Measurements from ENCODE around the gene DNAJA2. TPM values are rescaled to one million over a fixed set of nuclear protein-coding genes. Genes with fewer than 3 reads are reported as not detected.

DNAJA2 gene
- polyA plus RNA-seq, 2 of the 4 experiments (the other 2 are of a cell fraction), result 33.7 to 82.3 TPM

DNA sequence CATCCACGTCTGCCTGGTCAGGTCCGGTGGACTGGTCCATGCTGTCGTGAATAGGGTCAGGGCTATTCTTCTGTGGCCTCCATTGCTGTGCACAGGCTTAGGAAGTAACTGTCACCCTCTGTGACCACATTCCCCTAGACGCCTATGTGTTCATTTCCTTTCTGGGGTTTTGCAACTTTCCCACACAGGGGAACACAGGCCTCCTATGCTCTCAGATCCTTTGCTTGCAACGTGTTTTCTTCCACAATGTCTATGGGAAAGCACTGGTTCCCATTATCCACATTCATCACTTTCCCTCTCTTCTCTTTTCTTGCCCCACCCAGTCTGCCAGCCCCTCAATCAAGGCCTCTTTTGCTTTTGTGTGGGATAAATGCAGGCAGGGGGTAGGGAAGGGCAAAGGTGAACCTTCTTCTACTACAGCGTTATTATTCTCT lies 43.2 kb upstream of the DNAJA2 start:
- Histone ChIP-seq H3K27ac (no peak overlapping the region), H3K4me1 (no peaks in the 10 kb centered on the region; the same call in 2 of the 3 replicates), H3K4me3 (no peak overlapping the region), H3K9me3 (no peaks in the 10 kb centered on the region), H3K4me2 (no peak overlapping the region)
- DNase-seq (ENCODE audit: low read depth in 1 of 2, low spot score in 1 of 2), result no peak
- WGBS (ENCODE audit: missing lambda C conversion rate), result 58% methylated on average over 6 of the region's 6 CpGs
- FAIRE-seq, result no peak
- TF ChIP-seq NPAS2 (CRISPR knock-in tag; IDR thresholded peaks at IDR 0.05; ENCODE audit: borderline replicate concordance), result no peak
- TF ChIP-seq EP300 (IDR thresholded peaks at IDR 0.05), result no peak
- TF ChIP-seq KDM1A (IDR thresholded peaks at IDR 0.05; ENCODE audit: low read depth), result no peak
- TF ChIP-seq FOSL2 (IDR thresholded peaks at IDR 0.05), result no peak
- TF ChIP-seq FOSL2 (CRISPR knock-in tag; IDR thresholded peaks at IDR 0.05), result no peak
- TF ChIP-seq POLR2A (IDR thresholded peaks at IDR 0.05; ENCODE audit: low read length), result no peak
- TF ChIP-seq, protein P1, sequence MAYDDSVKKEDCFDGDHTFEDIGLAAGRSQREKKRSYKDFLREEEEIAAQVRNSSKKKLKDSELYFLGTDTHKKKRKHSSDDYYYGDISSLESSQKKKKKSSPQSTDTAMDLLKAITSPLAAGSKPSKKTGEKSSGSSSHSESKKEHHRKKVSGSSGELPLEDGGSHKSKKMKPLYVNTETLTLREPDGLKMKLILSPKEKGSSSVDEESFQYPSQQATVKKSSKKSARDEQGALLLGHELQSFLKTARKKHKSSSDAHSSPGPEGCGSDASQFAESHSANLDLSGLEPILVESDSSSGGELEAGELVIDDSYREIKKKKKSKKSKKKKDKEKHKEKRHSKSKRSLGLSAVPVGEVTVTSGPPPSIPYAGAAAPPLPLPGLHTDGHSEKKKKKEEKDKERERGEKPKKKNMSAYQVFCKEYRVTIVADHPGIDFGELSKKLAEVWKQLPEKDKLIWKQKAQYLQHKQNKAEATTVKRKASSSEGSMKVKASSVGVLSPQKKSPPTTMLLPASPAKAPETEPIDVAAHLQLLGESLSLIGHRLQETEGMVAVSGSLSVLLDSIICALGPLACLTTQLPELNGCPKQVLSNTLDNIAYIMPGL (CRISPR knock-in tag; IDR thresholded peaks at IDR 0.05; ENCODE audit: borderline replicate concordance), result no peak
- TF ChIP-seq BHLHE40 (IDR thresholded peaks at IDR 0.05; ENCODE audit: low read depth, low read length), result no peak
- TF ChIP-seq, protein P2, sequence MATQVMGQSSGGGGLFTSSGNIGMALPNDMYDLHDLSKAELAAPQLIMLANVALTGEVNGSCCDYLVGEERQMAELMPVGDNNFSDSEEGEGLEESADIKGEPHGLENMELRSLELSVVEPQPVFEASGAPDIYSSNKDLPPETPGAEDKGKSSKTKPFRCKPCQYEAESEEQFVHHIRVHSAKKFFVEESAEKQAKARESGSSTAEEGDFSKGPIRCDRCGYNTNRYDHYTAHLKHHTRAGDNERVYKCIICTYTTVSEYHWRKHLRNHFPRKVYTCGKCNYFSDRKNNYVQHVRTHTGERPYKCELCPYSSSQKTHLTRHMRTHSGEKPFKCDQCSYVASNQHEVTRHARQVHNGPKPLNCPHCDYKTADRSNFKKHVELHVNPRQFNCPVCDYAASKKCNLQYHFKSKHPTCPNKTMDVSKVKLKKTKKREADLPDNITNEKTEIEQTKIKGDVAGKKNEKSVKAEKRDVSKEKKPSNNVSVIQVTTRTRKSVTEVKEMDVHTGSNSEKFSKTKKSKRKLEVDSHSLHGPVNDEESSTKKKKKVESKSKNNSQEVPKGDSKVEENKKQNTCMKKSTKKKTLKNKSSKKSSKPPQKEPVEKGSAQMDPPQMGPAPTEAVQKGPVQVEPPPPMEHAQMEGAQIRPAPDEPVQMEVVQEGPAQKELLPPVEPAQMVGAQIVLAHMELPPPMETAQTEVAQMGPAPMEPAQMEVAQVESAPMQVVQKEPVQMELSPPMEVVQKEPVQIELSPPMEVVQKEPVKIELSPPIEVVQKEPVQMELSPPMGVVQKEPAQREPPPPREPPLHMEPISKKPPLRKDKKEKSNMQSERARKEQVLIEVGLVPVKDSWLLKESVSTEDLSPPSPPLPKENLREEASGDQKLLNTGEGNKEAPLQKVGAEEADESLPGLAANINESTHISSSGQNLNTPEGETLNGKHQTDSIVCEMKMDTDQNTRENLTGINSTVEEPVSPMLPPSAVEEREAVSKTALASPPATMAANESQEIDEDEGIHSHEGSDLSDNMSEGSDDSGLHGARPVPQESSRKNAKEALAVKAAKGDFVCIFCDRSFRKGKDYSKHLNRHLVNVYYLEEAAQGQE (IDR thresholded peaks at IDR 0.05), result no peak
- TF ChIP-seq SREBF2 (IDR thresholded peaks at IDR 0.05), result no peak
- no peak for TF ChIP-seq FOSB (CRISPR knock-in tag; IDR thresholded peaks at IDR 0.05)
- TF ChIP-seq EHF (CRISPR knock-in tag; IDR thresholded peaks at IDR 0.05), result no peak
- TF ChIP-seq MAZ (IDR thresholded peaks at IDR 0.05; ENCODE audit: borderline replicate concordance, low read depth, low read length), result no peak
- no peak for TF ChIP-seq JUNB (IDR thresholded peaks at IDR 0.05)
- TF ChIP-seq, protein P3, sequence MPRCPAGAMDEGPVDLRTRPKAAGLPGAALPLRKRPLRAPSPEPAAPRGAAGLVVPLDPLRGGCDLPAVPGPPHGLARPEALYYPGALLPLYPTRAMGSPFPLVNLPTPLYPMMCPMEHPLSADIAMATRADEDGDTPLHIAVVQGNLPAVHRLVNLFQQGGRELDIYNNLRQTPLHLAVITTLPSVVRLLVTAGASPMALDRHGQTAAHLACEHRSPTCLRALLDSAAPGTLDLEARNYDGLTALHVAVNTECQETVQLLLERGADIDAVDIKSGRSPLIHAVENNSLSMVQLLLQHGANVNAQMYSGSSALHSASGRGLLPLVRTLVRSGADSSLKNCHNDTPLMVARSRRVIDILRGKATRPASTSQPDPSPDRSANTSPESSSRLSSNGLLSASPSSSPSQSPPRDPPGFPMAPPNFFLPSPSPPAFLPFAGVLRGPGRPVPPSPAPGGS (IDR thresholded peaks at IDR 0.05), result no peak
- no peak for TF ChIP-seq ZNF302 (CRISPR knock-in tag; IDR thresholded peaks at IDR 0.05)
- TF ChIP-seq, protein P4, sequence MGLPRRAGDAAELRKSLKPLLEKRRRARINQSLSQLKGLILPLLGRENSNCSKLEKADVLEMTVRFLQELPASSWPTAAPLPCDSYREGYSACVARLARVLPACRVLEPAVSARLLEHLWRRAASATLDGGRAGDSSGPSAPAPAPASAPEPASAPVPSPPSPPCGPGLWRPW (IDR thresholded peaks at IDR 0.05), result no peak
- TF ChIP-seq ESRRA (IDR thresholded peaks at IDR 0.05; ENCODE audit: borderline replicate concordance, low read length), result no peak
- TF ChIP-seq, protein P5, sequence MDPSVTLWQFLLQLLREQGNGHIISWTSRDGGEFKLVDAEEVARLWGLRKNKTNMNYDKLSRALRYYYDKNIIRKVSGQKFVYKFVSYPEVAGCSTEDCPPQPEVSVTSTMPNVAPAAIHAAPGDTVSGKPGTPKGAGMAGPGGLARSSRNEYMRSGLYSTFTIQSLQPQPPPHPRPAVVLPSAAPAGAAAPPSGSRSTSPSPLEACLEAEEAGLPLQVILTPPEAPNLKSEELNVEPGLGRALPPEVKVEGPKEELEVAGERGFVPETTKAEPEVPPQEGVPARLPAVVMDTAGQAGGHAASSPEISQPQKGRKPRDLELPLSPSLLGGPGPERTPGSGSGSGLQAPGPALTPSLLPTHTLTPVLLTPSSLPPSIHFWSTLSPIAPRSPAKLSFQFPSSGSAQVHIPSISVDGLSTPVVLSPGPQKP (IDR thresholded peaks at IDR 0.05; ENCODE audit: low read depth, low read length), result no peak
- POLR2A ChIA-PET, result no interaction called here
- CTCF ChIA-PET, result no interaction called here
- ATAC-seq, result no peak

GRCh38 chr16:47013910-47014309 lies 40.4 kb upstream of the DNAJA2 start:
- FAIRE-seq, result no peak
- Histone ChIP-seq H3K9me3 (no peaks in the 10 kb centered on the region), H3K27ac (no peak overlapping the region), H3K4me2 (no peak overlapping the region), H3K4me3 (no peak overlapping the region), H3K4me1 (no peaks in the 10 kb centered on the region)
- no peak for ATAC-seq
- 94% methylated on average over 22 of the region's 25 CpGs for WGBS (ENCODE audit: missing lambda C conversion rate)
- no peak for DNase-seq (ENCODE audit: low read depth in 1 of 2, low spot score in 1 of 2)
- POLR2A ChIA-PET, result no interaction called here
- CTCF ChIA-PET, result no interaction called here
- TF ChIP-seq JUNB (IDR thresholded peaks at IDR 0.05) (no peak), TFCP2L1 (CRISPR knock-in tag; IDR thresholded peaks at IDR 0.05) (no peak), RCOR1 (IDR thresholded peaks at IDR 0.05; ENCODE audit: low read depth, low read length) (no peak), HOXB5 (CRISPR knock-in tag; IDR thresholded peaks at IDR 0.05) (no peak), NFE2L2 (conservative IDR thresholded peaks at IDR 0.05; ENCODE audit: low read length) (no peak), JUN (IDR thresholded peaks at IDR 0.05) (no peak), CBX2 (IDR thresholded peaks at IDR 0.05; ENCODE audit: borderline replicate concordance, low read depth) (no peak), EHF (CRISPR knock-in tag; IDR thresholded peaks at IDR 0.05) (no peak), MAFK (IDR thresholded peaks at IDR 0.05; ENCODE audit: partially characterized antibody) (no peak), ZSCAN20 (CRISPR knock-in tag; IDR thresholded peaks at IDR 0.05) (no peak), FOSB (CRISPR knock-in tag; IDR thresholded peaks at IDR 0.05) (no peak), BHLHE40 (IDR thresholded peaks at IDR 0.05; ENCODE audit: low read depth, low read length) (no peak), FOXS1 (CRISPR knock-in tag; IDR thresholded peaks at IDR 0.05) (no peak)
- TF ChIP-seq, protein P5 (IDR thresholded peaks at IDR 0.05; ENCODE audit: low read depth, low read length), result no peak
- TF ChIP-seq, protein P6, sequence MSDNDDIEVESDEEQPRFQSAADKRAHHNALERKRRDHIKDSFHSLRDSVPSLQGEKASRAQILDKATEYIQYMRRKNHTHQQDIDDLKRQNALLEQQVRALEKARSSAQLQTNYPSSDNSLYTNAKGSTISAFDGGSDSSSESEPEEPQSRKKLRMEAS (IDR thresholded peaks at IDR 0.05), result no peak
